ENCODE data around the gene IQSEC1.

DNA sequence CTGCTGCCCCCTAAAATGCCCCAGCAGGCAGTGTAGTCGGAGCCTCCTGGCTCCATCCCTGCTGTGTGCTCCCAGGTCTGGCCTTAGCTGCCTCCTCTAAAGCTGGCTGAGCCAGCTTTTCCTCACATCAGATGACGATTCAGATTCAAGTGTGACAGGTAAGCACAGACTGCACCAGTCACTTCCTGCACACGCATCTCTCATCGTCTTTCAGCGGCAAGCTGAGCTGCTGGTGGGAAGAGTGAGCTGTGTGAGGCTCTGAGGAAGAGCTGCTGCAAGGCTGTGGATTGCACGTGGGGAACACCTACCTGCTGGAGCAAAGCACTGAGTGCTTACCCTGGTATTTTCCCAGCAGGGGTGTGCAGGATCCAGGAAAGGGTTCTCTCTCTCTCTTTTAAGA lies 143.4 kb downstream of the IQSEC1 start:
- TF ChIP-seq ZBED1 (IDR thresholded peaks at IDR 0.05; ENCODE audit: borderline replicate concordance) = no peak
- TF ChIP-seq TAF1 (IDR thresholded peaks at IDR 0.05; ENCODE audit: borderline replicate concordance, low read depth, low read length) = no peak
- TF ChIP-seq, protein P1, sequence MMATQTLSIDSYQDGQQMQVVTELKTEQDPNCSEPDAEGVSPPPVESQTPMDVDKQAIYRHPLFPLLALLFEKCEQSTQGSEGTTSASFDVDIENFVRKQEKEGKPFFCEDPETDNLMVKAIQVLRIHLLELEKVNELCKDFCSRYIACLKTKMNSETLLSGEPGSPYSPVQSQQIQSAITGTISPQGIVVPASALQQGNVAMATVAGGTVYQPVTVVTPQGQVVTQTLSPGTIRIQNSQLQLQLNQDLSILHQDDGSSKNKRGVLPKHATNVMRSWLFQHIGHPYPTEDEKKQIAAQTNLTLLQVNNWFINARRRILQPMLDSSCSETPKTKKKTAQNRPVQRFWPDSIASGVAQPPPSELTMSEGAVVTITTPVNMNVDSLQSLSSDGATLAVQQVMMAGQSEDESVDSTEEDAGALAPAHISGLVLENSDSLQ (IDR thresholded peaks at IDR 0.05) = no peak
- TF ChIP-seq ZNF384 (IDR thresholded peaks at IDR 0.05; ENCODE audit: borderline replicate concordance, low read depth, low read length) = no peak
- no peak for TF ChIP-seq LARP7 (IDR thresholded peaks at IDR 0.05)
- TF ChIP-seq SREBF2 (IDR thresholded peaks at IDR 0.05; ENCODE audit: low read length) = no peak
- TF ChIP-seq, protein P2, sequence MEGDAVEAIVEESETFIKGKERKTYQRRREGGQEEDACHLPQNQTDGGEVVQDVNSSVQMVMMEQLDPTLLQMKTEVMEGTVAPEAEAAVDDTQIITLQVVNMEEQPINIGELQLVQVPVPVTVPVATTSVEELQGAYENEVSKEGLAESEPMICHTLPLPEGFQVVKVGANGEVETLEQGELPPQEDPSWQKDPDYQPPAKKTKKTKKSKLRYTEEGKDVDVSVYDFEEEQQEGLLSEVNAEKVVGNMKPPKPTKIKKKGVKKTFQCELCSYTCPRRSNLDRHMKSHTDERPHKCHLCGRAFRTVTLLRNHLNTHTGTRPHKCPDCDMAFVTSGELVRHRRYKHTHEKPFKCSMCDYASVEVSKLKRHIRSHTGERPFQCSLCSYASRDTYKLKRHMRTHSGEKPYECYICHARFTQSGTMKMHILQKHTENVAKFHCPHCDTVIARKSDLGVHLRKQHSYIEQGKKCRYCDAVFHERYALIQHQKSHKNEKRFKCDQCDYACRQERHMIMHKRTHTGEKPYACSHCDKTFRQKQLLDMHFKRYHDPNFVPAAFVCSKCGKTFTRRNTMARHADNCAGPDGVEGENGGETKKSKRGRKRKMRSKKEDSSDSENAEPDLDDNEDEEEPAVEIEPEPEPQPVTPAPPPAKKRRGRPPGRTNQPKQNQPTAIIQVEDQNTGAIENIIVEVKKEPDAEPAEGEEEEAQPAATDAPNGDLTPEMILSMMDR (IDR thresholded peaks at IDR 0.05 in 2 of 3, conservative IDR thresholded peaks at IDR 0.05 in 1 of 3; ENCODE audit: control insufficient read depth in 2 of 3, extremely low read depth in 1 of 3, insufficient read depth in 1 of 3, low read depth in 3 of 3, low read length in 3 of 3) = no peak
- TF ChIP-seq POLR2A (IDR thresholded peaks at IDR 0.05; ENCODE audit: low read depth, low read length) = no peak
- TF ChIP-seq, protein P3, sequence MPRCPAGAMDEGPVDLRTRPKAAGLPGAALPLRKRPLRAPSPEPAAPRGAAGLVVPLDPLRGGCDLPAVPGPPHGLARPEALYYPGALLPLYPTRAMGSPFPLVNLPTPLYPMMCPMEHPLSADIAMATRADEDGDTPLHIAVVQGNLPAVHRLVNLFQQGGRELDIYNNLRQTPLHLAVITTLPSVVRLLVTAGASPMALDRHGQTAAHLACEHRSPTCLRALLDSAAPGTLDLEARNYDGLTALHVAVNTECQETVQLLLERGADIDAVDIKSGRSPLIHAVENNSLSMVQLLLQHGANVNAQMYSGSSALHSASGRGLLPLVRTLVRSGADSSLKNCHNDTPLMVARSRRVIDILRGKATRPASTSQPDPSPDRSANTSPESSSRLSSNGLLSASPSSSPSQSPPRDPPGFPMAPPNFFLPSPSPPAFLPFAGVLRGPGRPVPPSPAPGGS (IDR thresholded peaks at IDR 0.05; ENCODE audit: borderline replicate concordance, insufficient read depth, low read depth, low read length, poor library complexity, severe bottlenecking) = no peak
- no peak for TF ChIP-seq EP300 (IDR thresholded peaks at IDR 0.05; ENCODE audit: borderline replicate concordance in 1 of 2, control insufficient read depth in 1 of 2, low read depth in 2 of 2, low read length in 2 of 2)
- TF ChIP-seq POLR2AphosphoS5 (IDR thresholded peaks at IDR 0.05; ENCODE audit: low read length) = no peak

Measured in GM12878 (cell line).